Measurements from ENCODE around the gene NEURL3. TPM values are rescaled to one million over a fixed set of nuclear protein-coding genes. Genes with fewer than 3 reads are reported as not detected.

NEURL3 gene
- total RNA-seq, 2 donors from 2014 or later, result 40.7 to 71.2 TPM

DNA sequence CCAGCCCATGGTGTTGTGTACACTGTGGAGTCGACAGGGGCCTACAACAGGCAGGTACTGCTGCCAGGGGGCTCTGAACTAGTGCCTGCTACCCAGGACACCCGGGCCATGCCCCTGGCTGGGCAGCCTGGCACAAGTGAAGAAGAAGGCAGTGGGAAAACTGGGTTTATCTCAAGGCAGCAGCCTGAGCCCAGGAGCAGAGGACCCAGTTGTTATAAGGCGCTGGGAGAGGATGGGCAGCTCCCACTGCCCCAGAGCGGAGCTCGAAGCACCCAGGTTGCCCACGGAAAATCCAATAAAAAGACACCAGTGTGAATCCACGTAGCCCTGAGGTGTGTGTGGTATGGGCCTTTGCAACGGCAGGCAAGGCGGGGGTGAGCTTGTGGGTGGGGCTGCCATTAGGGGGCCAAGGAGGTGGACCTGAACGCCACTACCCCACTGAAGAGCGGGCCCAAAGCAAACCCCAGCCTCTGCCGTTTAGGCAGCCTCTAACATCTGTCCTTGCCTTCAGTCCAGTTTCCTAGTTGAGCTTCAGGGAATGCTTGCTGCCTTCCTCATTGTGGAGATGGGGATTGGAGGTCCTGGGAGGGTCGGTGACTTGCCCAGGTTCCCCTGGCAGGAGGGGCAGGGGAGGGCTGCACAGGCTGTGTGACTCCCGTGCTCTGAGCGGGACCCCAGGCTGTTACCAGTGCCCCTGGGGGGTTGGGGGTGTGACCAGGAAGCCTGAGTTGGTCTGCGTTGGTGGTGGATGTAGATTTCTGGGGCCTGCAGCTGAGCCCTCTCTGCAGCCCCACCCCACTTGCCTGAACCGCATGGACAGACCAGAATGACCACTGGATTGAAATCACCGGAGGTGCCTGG is 47.4 kb upstream of the NEURL3 start:
- Histone ChIP-seq H3K27me3 (no peaks in the 10 kb centered on the region), H3K27ac (no peak overlapping the region), H3K36me3 (replicated peaks in 1 of 2; ENCODE audit: insufficient read depth in 1 of 2, low read depth in 2 of 2) (peaks cover 0 to 3% of the 10 kb centered on the region in 2 donors), H3K4me3 (no peak overlapping the region), H3K4me1 (peaks cover 19% of the 10 kb centered on the region), H3K9me3 (no peaks in the 10 kb centered on the region)
- intact Hi-C loops (cut with DNase I), result loop anchor here (5.0 kb wide), 1 partner anchor 250 kb away; no protein-coding TSS in a partner anchor
- 85 to 88% methylated on average over 10 to 18 of the region's 18 CpGs for WGBS, 2 donors
- TF ChIP-seq POLR2A (IDR thresholded peaks at IDR 0.05), result no peak
- TF ChIP-seq, protein P1, sequence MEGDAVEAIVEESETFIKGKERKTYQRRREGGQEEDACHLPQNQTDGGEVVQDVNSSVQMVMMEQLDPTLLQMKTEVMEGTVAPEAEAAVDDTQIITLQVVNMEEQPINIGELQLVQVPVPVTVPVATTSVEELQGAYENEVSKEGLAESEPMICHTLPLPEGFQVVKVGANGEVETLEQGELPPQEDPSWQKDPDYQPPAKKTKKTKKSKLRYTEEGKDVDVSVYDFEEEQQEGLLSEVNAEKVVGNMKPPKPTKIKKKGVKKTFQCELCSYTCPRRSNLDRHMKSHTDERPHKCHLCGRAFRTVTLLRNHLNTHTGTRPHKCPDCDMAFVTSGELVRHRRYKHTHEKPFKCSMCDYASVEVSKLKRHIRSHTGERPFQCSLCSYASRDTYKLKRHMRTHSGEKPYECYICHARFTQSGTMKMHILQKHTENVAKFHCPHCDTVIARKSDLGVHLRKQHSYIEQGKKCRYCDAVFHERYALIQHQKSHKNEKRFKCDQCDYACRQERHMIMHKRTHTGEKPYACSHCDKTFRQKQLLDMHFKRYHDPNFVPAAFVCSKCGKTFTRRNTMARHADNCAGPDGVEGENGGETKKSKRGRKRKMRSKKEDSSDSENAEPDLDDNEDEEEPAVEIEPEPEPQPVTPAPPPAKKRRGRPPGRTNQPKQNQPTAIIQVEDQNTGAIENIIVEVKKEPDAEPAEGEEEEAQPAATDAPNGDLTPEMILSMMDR (IDR thresholded peaks at IDR 0.05), result no peak
- no peak for ATAC-seq
- no peak for DNase-seq

DNA sequence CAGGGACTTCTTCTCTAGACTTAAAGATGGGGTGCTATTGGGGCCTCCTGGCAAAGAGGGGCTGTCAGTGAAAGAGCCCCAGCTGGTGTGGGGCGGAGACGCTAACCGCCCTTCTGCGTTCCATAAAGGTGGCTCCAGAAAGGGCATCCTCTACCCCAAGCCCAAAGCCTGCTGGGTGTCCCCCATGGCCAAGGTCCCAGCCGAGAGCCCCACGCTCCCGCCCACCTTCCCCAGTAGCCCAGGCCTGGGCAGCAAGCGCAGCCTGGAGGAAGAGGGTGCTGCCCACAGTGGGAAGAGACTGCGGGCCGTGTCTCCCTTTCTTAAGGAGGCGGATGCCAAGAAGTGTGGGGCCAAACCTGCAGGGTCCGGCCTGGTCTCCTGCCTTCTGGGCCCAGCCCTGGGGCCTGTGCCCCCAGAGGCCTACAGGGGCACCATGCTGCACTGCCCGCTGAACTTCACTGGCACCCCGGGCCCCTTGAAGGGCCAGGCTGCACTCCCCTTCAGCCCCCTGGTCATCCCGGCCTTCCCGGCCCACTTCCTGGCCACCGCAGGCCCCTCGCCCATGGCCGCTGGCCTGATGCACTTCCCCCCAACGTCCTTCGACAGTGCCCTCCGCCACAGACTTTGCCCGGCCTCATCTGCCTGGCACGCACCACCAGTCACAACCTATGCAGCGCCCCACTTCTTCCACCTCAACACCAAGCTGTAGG is 46.6 kb upstream of the NEURL3 start:
- no peak overlapping the region for H3K4me3 ChIP-seq
- ATAC-seq (no peak), DNase-seq (no peak)
- TF ChIP-seq, protein P1 (IDR thresholded peaks at IDR 0.05), result no peak
- TF ChIP-seq POLR2A (IDR thresholded peaks at IDR 0.05), result no peak
- H3K9me3 ChIP-seq, result no peaks in the 10 kb centered on the region
- WGBS, 2 donors, result 93 to 94% methylated on average over 18 to 24 of the region's 25 CpGs
- H3K27me3 ChIP-seq, result no peaks in the 10 kb centered on the region
- H3K4me1 ChIP-seq, result peaks cover 19% of the 10 kb centered on the region
- intact Hi-C loops (cut with DNase I), result loop anchor here (5.0 kb wide), 1 partner anchor 251 kb away; no protein-coding TSS in a partner anchor
- H3K36me3 ChIP-seq (replicated peaks in 1 of 2; ENCODE audit: insufficient read depth in 1 of 2, low read depth in 2 of 2), result peaks cover 0 to 3% of the 10 kb centered on the region in 2 donors
- H3K27ac ChIP-seq, result no peak overlapping the region

DNA sequence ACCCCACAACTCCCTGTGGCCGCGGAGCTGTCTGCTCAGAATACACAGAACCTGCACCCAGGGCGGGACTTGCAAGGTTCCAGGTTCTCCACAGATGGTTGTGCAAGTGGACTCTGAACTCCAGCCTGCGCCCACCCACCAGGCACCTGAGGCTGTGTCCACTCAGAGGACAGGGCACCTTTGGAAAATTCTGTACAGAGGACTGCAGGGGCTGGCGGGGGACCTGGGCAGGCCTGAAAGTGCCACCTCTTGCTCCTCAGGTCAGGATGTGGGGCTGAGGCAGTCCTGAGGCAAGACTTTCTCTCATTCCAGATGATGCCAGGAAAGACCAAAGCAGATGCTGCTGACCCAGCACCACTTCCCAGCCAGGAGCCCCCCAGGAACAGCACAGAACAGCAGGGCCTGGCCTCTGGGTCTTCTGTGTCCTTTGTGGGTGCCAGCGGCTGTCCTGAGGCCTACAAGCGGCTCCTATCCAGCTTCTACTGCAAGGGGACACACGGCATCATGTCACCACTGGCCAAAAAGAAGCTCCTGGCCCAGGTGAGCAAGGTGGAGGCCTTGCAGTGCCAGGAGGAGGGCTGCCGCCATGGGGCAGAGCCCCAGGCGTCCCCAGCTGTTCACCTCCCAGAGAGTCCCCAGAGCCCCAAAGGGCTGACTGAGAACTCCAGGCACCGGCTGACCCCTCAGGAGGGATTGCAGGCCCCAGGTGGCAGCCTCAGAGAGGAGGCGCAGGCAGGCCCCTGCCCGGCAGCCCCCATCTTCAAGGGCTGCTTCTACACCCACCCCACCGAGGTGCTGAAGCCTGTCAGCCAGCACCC is 45.8 kb upstream of the NEURL3 start:
- intact Hi-C loops (cut with DNase I), result loop anchor here (5.0 kb wide), 1 partner anchor 251 kb away; no protein-coding TSS in a partner anchor
- no peak for ATAC-seq

More for the DNA sequence above, 45.8 kb upstream of the NEURL3 start:
- TF ChIP-seq, protein P1 (IDR thresholded peaks at IDR 0.05), result no peak
- TF ChIP-seq POLR2A (IDR thresholded peaks at IDR 0.05), result no peak
- DNase-seq, result no peak
- H3K9me3 ChIP-seq, result no peaks in the 10 kb centered on the region
- peaks cover 0 to 3% of the 10 kb centered on the region in 2 donors for H3K36me3 ChIP-seq (replicated peaks in 1 of 2; ENCODE audit: insufficient read depth in 1 of 2, low read depth in 2 of 2)
- no peaks in the 10 kb centered on the region for H3K27me3 ChIP-seq
- peaks cover 19% of the 10 kb centered on the region for H3K4me1 ChIP-seq
- WGBS, 2 donors, result 94 to 97% methylated on average over 3 to 7 of the region's 14 CpGs
- H3K27ac ChIP-seq, result no peak overlapping the region
- no peak overlapping the region for H3K4me3 ChIP-seq
